Erythroblast (primary cell): ENCODE measurements around the gene MICU1.

Source experiments
- GATA1 ChIP-seq: IDR thresholded peaks from 2 replicates; pipeline ENCODE4 v1.6.1; 2011; ENCODE audit warnings: low read depth, mild to moderate bottlenecking, control low read depth, low read length, moderate library complexity
- POLR2A ChIP-seq: IDR thresholded peaks from 2 replicates; pipeline ENCODE4 v1.6.1; 2011; ENCODE audit warnings: mild to moderate bottlenecking, low read length

- no peak for TF ChIP-seq GATA1
- no peak for TF ChIP-seq POLR2A
These were observed 291.6 kb downstream of the MICU1 start for GRCh38 chr10:72334196-72334824.
